ENCODE results near the gene LTA4H. TPM values are rescaled to one million over a fixed set of nuclear protein-coding genes. Genes with fewer than 3 reads are reported as not detected.

Gene LTA4H
- total and polyA plus RNA-seq, 2 experiments from 2014 or later: 35.0 to 90.5 TPM

DNA sequence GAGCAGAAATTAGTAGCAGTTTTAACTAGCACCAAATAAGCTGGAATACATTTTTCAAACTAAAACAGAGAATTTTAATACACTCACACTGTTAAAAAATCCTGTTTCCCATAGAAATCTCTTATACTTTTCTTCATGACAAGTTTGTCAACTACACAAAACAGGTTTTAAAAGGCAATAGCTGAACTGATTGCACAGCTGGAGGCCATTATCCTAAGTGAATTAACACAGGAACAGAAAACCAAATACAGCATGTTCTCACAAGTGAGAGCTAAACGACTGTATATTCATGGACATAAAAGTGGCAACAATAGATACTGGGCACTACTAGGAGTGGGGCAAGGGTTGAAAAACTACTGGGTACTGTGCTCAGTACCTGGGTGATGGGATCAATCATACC lies 27.7 kb downstream of the LTA4H start:
- Histone ChIP-seq H3K4me3 (no peak overlapping the region), H4K20me1 (ENCODE audit: insufficient read depth, poor library complexity, severe bottlenecking) (no peaks in the 10 kb centered on the region), H3K9me2 (replicated peaks; ENCODE audit: insufficient read depth) (no peaks in the 10 kb centered on the region), H3K27me3 (no peaks in the 10 kb centered on the region), H3K4me2 (no peak overlapping the region), H2AFZ (no peak overlapping the region), H3K4me1 (ENCODE audit: insufficient read depth) (no peaks in the 10 kb centered on the region), H3K36me3 (replicated peaks; ENCODE audit: insufficient read depth, low read depth) (no peaks in the 10 kb centered on the region), H3K9me3 (ENCODE audit: low read depth) (no peaks in the 10 kb centered on the region), H3K27ac (no peak overlapping the region), H3K79me2 (no peaks in the 10 kb centered on the region)
- DNase-seq (ENCODE audit: low spot score): no peak
- 45% methylated on average over 1 of the region's 1 CpG for WGBS (ENCODE audit: low lambda C conversion rate, missing lambda C conversion rate)
- TF ChIP-seq, protein P1, sequence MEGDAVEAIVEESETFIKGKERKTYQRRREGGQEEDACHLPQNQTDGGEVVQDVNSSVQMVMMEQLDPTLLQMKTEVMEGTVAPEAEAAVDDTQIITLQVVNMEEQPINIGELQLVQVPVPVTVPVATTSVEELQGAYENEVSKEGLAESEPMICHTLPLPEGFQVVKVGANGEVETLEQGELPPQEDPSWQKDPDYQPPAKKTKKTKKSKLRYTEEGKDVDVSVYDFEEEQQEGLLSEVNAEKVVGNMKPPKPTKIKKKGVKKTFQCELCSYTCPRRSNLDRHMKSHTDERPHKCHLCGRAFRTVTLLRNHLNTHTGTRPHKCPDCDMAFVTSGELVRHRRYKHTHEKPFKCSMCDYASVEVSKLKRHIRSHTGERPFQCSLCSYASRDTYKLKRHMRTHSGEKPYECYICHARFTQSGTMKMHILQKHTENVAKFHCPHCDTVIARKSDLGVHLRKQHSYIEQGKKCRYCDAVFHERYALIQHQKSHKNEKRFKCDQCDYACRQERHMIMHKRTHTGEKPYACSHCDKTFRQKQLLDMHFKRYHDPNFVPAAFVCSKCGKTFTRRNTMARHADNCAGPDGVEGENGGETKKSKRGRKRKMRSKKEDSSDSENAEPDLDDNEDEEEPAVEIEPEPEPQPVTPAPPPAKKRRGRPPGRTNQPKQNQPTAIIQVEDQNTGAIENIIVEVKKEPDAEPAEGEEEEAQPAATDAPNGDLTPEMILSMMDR (IDR thresholded peaks at IDR 0.05; ENCODE audit: poor library complexity): no peak
- TF ChIP-seq EZH2phosphoT487 (IDR thresholded peaks at IDR 0.05; ENCODE audit: low read depth, severe bottlenecking, unreplicated experiment) (no peak), EZH2 (IDR thresholded peaks at IDR 0.05; ENCODE audit: borderline replicate concordance) (no peak)

DNA sequence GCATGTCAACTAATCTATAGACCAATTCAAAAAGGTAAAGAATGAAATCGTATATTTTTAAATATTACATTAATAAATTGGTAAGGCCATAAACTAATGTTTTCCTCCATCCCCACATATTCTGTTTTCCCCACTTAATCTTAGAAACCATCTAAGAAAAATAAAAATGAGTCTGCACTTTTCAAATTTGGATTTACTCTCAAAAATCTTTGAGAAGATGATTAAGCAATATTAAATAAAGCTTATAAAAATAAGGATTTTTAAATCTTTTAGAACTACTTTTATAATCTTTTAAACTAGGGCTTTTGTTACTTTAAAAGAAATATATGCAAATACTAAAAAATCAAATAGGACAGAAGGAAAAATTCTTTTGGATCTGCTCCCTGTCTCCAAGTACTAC lies 28.7 kb downstream of the LTA4H start:
- 100% methylated on average over 1 of the region's 1 CpG for WGBS (ENCODE audit: low lambda C conversion rate, missing lambda C conversion rate)
- Histone ChIP-seq H3K4me3 (no peak overlapping the region), H3K27ac (no peak overlapping the region), H3K79me2 (no peaks in the 10 kb centered on the region), H3K27me3 (no peaks in the 10 kb centered on the region), H3K4me1 (ENCODE audit: insufficient read depth) (no peaks in the 10 kb centered on the region), H3K9me2 (replicated peaks; ENCODE audit: insufficient read depth) (no peaks in the 10 kb centered on the region), H3K4me2 (no peak overlapping the region), H2AFZ (no peak overlapping the region), H3K36me3 (replicated peaks; ENCODE audit: insufficient read depth, low read depth) (no peaks in the 10 kb centered on the region), H4K20me1 (ENCODE audit: insufficient read depth, poor library complexity, severe bottlenecking) (no peaks in the 10 kb centered on the region), H3K9me3 (ENCODE audit: low read depth) (no peaks in the 10 kb centered on the region)
- TF ChIP-seq, protein P1 (IDR thresholded peaks at IDR 0.05; ENCODE audit: poor library complexity): no peak
- no peak for TF ChIP-seq EZH2 (IDR thresholded peaks at IDR 0.05; ENCODE audit: borderline replicate concordance)
- DNase-seq (ENCODE audit: low spot score): no peak

DNA sequence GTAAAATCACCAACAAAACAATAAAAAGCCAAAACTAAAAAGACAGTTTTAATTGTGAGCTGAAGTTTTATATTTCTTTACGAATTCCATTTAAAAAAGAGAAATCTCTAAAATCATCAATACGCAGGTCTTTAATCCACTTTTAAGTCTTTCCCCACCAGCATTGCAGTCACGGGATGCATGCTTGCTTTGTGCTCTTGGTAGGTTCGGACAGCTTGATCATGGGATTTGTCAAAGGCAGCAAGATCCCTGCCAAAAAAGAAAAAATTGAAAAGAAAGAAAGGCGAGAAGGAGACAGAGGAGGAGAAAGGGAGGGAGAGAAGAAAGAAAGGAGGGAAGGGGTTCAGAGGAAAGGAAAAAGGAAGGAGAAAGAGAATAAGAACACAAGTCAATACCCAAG lies 34.5 kb downstream of the LTA4H start:
- H3K36me3 ChIP-seq (replicated peaks; ENCODE audit: insufficient read depth, low read depth): no peaks in the 10 kb centered on the region
- TF ChIP-seq EZH2phosphoT487 (IDR thresholded peaks at IDR 0.05; ENCODE audit: low read depth, severe bottlenecking, unreplicated experiment) (no peak), EZH2 (IDR thresholded peaks at IDR 0.05; ENCODE audit: borderline replicate concordance) (no peak)
- TF ChIP-seq, protein P1 (IDR thresholded peaks at IDR 0.05; ENCODE audit: poor library complexity): no peak
- no peaks in the 10 kb centered on the region for H3K9me2 ChIP-seq (replicated peaks; ENCODE audit: insufficient read depth)
- H3K4me3 ChIP-seq: no peak overlapping the region
- H3K27me3 ChIP-seq: no peaks in the 10 kb centered on the region
- no peak overlapping the region for H3K4me2 ChIP-seq
- no peaks in the 10 kb centered on the region for H3K9me3 ChIP-seq (ENCODE audit: low read depth)
- H3K4me1 ChIP-seq (ENCODE audit: insufficient read depth): no peaks in the 10 kb centered on the region
- WGBS (ENCODE audit: low lambda C conversion rate, missing lambda C conversion rate): 95% methylated on average over 5 of the region's 5 CpGs
- H2AFZ ChIP-seq: no peak overlapping the region
- H3K27ac ChIP-seq: no peak overlapping the region
- no peaks in the 10 kb centered on the region for H3K79me2 ChIP-seq
- no peak for DNase-seq (ENCODE audit: low spot score)
- no peaks in the 10 kb centered on the region for H4K20me1 ChIP-seq (ENCODE audit: insufficient read depth, poor library complexity, severe bottlenecking)

DNA sequence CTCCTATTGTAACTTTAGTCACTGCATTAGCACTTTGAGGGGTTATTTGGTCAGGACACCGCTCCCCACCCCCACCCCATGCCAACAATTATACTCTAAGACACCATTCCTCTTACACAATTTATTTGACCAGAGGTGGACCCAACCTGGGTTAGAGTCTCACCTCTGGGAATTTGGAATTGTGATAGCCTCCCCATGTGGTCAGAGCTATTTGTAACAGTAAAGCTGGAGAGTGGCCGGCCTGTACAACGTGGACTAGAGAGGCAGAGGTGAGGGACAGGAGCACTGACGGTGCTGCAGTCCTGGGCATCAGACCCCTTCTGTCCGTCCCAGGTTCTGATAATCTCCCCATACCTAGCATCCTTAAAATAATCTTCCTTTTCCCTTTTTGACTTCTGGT lies 35.9 kb downstream of the LTA4H start:
- Histone ChIP-seq H3K36me3 (replicated peaks; ENCODE audit: insufficient read depth, low read depth) (no peaks in the 10 kb centered on the region), H3K4me2 (no peak overlapping the region), H3K79me2 (no peaks in the 10 kb centered on the region), H4K20me1 (ENCODE audit: insufficient read depth, poor library complexity, severe bottlenecking) (no peaks in the 10 kb centered on the region), H3K27ac (no peak overlapping the region), H3K4me3 (no peak overlapping the region), H3K4me1 (ENCODE audit: insufficient read depth) (no peaks in the 10 kb centered on the region), H3K27me3 (no peaks in the 10 kb centered on the region), H3K9me2 (replicated peaks; ENCODE audit: insufficient read depth) (no peaks in the 10 kb centered on the region), H3K9me3 (ENCODE audit: low read depth) (no peaks in the 10 kb centered on the region), H2AFZ (no peak overlapping the region)
- TF ChIP-seq EZH2phosphoT487 (IDR thresholded peaks at IDR 0.05; ENCODE audit: low read depth, severe bottlenecking, unreplicated experiment): no peak
- TF ChIP-seq, protein P1 (IDR thresholded peaks at IDR 0.05; ENCODE audit: poor library complexity): no peak
- TF ChIP-seq EZH2 (IDR thresholded peaks at IDR 0.05; ENCODE audit: borderline replicate concordance): no peak
- 82% methylated on average over 5 of the region's 5 CpGs for WGBS (ENCODE audit: low lambda C conversion rate, missing lambda C conversion rate)
- DNase-seq (ENCODE audit: low spot score): no peak
